A549 (cell line): Measurements from ENCODE around the gene SETDB2. TPM values are rescaled to one million over a fixed set of nuclear protein-coding genes. Genes with fewer than 3 reads are reported as not detected.

ENCODE experiments used
- ATAC-seq, 2 experiments: fragments of 200-7000 bp in 1 of 2; fragments of >200 bp in 1 of 2; cut with Nextera tagmentation in 1 of 2; cut with Tn5 transposase in 1 of 2; 3 replicates each; pipeline versions ENCODE4 v1.8.0 to v1.9.1; 2018 to 2020; ENCODE audit warnings: mild to moderate bottlenecking in 1 of 2, moderate library complexity in 1 of 2
- CTCF ChIA-PET: fragments of 300-600 bp; sonication (Branson Sonifier 250); formaldehyde crosslinking; extraction: SDS; loops from one replicate; lab custom pipeline; 2021; ENCODE audit warnings: antibody characterized with exemption, inconsistent platforms; lab: Yijun Ruan, JAX
- POLR2A ChIA-PET: fragments of 350-600 bp; formaldehyde crosslinking; extraction: SDS; loops from one replicate; lab custom pipeline; 2021; ENCODE audit warnings: antibody characterized with exemption, inconsistent platforms; lab: Yijun Ruan, JAX
- DNase-seq, 2 experiments: peaks; one replicate each; pipeline versions ENCODE4 v3.0.0 to v3.0.0-alpha.2; 2011 to 2016; ENCODE audit warnings: low read depth in 1 of 2, low spot score in 1 of 2
- FAIRE-seq: peaks from 2 replicates; lab custom pipeline; 2011; peaks lifted over from hg19 to GRCh38; lab: Jason Lieb, UNC
- H3K27ac ChIP-seq, 2 experiments: fragments of >200 bp; sonication (Bioruptor Twin); formaldehyde crosslinking; 3 replicates each; pipeline ENCODE4 v1.5.1; 2016 to 2017
- H3K4me1 ChIP-seq: fragments of >200 bp; sonication (Bioruptor Twin); formaldehyde crosslinking; 3 replicates; pipeline ENCODE4 v1.6.1; 2016
- H3K4me2 ChIP-seq: fragments of >200 bp; sonication (Bioruptor Twin); formaldehyde crosslinking; 3 replicates; pipeline ENCODE4 v1.6.1; 2016
- H3K4me3 ChIP-seq: fragments of >200 bp; sonication (Bioruptor Twin); formaldehyde crosslinking; 3 replicates; pipeline ENCODE4 v1.5.1; 2016
- H3K9me3 ChIP-seq: fragments of >200 bp; sonication (Bioruptor Twin); formaldehyde crosslinking; 3 replicates; pipeline ENCODE4 v1.6.1; 2016
- BCL3 ChIP-seq: fragments of >200 bp; sonication (Bioruptor Twin); formaldehyde crosslinking; IDR thresholded peaks from 3 replicates; pipeline ENCODE4 v1.6.1; 2016
- CBX8 ChIP-seq: fragments of 200-600 bp; sonication (generic); IDR thresholded peaks from 2 replicates; pipeline ENCODE4 v1.6.1; 2016
- CEBPB ChIP-seq, 2 experiments: fragments of >200 bp in 1 of 2; sonication (Bioruptor Twin) in 1 of 2; formaldehyde crosslinking in 1 of 2; IDR thresholded peaks; 2 replicates each; pipeline ENCODE4 v1.6.1; 2012 to 2016
- CTCF ChIP-seq: fragments of >200 bp; sonication (Bioruptor Twin); formaldehyde crosslinking; IDR thresholded peaks from 3 replicates; pipeline ENCODE4 v1.5.1; 2016
- E2F6 ChIP-seq: IDR thresholded peaks from 2 replicates; pipeline ENCODE4 v1.6.1; 2012; ENCODE audit warnings: low read depth, borderline replicate concordance
- GATA3 ChIP-seq: IDR thresholded peaks from 2 replicates; pipeline ENCODE4 v1.6.1; 2012; ENCODE audit warnings: borderline replicate concordance
- HDAC2 ChIP-seq: fragments of 200-600 bp; sonication (generic); IDR thresholded peaks from 2 replicates; pipeline ENCODE4 v1.6.1; 2016
- HES2 ChIP-seq: fragments of >200 bp; sonication (Bioruptor Twin); formaldehyde crosslinking; IDR thresholded peaks from 2 replicates; pipeline ENCODE4 v1.6.1; 2016
- HOXB13 ChIP-seq: fragments of 250-450 bp; sonication (Bioruptor Pico); IDR thresholded peaks from 2 replicates; pipeline ENCODE4 v1.5.0; 2020; ENCODE audit warnings: low read depth, mild to moderate bottlenecking, moderate library complexity
- KDM1A ChIP-seq: fragments of 200-600 bp; sonication (generic); IDR thresholded peaks from 2 replicates; pipeline ENCODE4 v1.6.1; 2016; ENCODE audit warnings: low read depth, mild to moderate bottlenecking
- NFE2L2 ChIP-seq: fragments of 150-350 bp; conservative IDR thresholded peaks from 2 replicates; pipeline ENCODE4 v1.6.1; 2014; ENCODE audit warnings: low read length
- PBX3 ChIP-seq: IDR thresholded peaks from 2 replicates; pipeline ENCODE4 v1.6.1; 2012
- POLR2A ChIP-seq: IDR thresholded peaks from 2 replicates; pipeline ENCODE4 v1.6.1; 2012; ENCODE audit warnings: mild to moderate bottlenecking, low read length
- RCOR1 ChIP-seq: fragments of 150-350 bp; IDR thresholded peaks from 2 replicates; pipeline ENCODE4 v1.6.1; 2014; ENCODE audit warnings: antibody characterized with exemption, low read length, low read depth
- RFX5 ChIP-seq: fragments of 450-650 bp; IDR thresholded peaks from 2 replicates; pipeline ENCODE4 v1.7.1; 2014; ENCODE audit warnings: antibody characterized with exemption, mild to moderate bottlenecking, moderate library complexity
- SMC3 ChIP-seq: fragments of >200 bp; sonication (Bioruptor Twin); formaldehyde crosslinking; IDR thresholded peaks from 3 replicates; pipeline ENCODE4 v1.6.1; 2018; ENCODE audit warnings: inconsistent platforms
- SREBF2 ChIP-seq: fragments of 450-650 bp; IDR thresholded peaks from 2 replicates; pipeline ENCODE4 v1.6.1; 2014; ENCODE audit warnings: mild to moderate bottlenecking, moderate library complexity
- TP53 ChIP-seq: fragments of 250-450 bp; sonication (Bioruptor Pico); IDR thresholded peaks from 2 replicates; pipeline ENCODE4 v1.5.0; 2021; ENCODE audit warnings: mild to moderate bottlenecking, moderate library complexity
- WGBS: methylation state at CpG from one replicate; pipeline ENCODE4 v1.1.6; 2017; ENCODE audit errors: missing lambda C conversion rate; 5-methylcytosine and 5-hydroxymethylcytosine counted together
- polyA plus RNA-seq, 4 experiments: library from polyadenylated mRNA; depleted of rRNA in 3 of 4; stranded (reverse); fragments of >200 nt; fragmentation: RNase III in 1 of 4; extraction: RNeasy Plus Mini Kit Qiagen cat#74134 plus additional on column Dnase treatment in 1 of 4; gene quantifications; 2 replicates in 3 of 4; 3 replicates in 1 of 4; pipeline ENCODE4 v1.2.3, GENCODE V29; 2011 to 2017
- TF ChIP-seq, protein P1 (sequence below): fragments of 450-650 bp; IDR thresholded peaks from 2 replicates; pipeline ENCODE4 v1.6.1; 2014; ENCODE audit warnings: antibody characterized with exemption
- TF ChIP-seq, protein P2 (sequence below): fragments of 250-450 bp; sonication (Bioruptor Pico); IDR thresholded peaks from 2 replicates; pipeline ENCODE4 v1.5.0; 2020; ENCODE audit warnings: low read depth, mild to moderate bottlenecking, moderate library complexity

Gene SETDB2
- polyA plus RNA-seq, 2 of the 4 experiments (the other 2 are of a cell fraction) = 1.3 to 4.6 TPM

- whole genome bisulfite sequencing = 100% methylated on average over 2 of the region's 2 CpGs
- Histone ChIP-seq H3K4me1 (no peaks in the 10 kb centered on the region), H3K27ac (no peak overlapping the region), H3K4me3 (no peak overlapping the region), H3K4me2 (no peak overlapping the region), H3K9me3 (no peaks in the 10 kb centered on the region)
- FAIRE-seq (no peak), ATAC-seq (no peak), DNase-seq (no peak)
- ChIA-PET CTCF (interaction anchor here (0.6 to 0.7 kb wide), 2 partner anchors 27 to 263 kb away, joined by 3 read pairs; no protein-coding TSS in a partner anchor), POLR2A (no interaction called here)
- TF ChIP-seq, protein P1, sequence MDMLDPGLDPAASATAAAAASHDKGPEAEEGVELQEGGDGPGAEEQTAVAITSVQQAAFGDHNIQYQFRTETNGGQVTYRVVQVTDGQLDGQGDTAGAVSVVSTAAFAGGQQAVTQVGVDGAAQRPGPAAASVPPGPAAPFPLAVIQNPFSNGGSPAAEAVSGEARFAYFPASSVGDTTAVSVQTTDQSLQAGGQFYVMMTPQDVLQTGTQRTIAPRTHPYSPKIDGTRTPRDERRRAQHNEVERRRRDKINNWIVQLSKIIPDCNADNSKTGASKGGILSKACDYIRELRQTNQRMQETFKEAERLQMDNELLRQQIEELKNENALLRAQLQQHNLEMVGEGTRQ = no peak
- TF ChIP-seq BCL3 (no peak), TP53 (CRISPR knock-in tag) (no peak), HES2 (no peak), SMC3 (no peak), RFX5 (no peak), KDM1A (no peak), POLR2A (no peak), NFE2L2 (no peak), CTCF (no peak)
These were observed 94.3 kb downstream of the SETDB2 start for GRCh38 chr13:49538404-49538803.

GRCh38 chr13:49539313-49539712, 95.2 kb downstream of the SETDB2 start:
- FAIRE-seq = no peak
- H3K4me2 ChIP-seq = no peak overlapping the region
- H3K4me1 ChIP-seq = no peaks in the 10 kb centered on the region
- ChIA-PET CTCF (interaction anchor here (0.5 to 1.5 kb wide), 2 partner anchors 68 to 195 kb away, joined by 3 to 4 read pairs; no protein-coding TSS in a partner anchor), POLR2A (interaction anchor here (0.6 kb wide), 1 partner anchor 75 kb away, joined by 3 read pairs; no protein-coding TSS in a partner anchor)
- H3K4me3 ChIP-seq = no peak overlapping the region
- no peak for TF ChIP-seq HDAC2
- no peak for TF ChIP-seq CBX8
- no peak for TF ChIP-seq CEBPB (IDR thresholded peaks at IDR 0.05)
- TF ChIP-seq E2F6 = no peak
- TF ChIP-seq, protein P2, sequence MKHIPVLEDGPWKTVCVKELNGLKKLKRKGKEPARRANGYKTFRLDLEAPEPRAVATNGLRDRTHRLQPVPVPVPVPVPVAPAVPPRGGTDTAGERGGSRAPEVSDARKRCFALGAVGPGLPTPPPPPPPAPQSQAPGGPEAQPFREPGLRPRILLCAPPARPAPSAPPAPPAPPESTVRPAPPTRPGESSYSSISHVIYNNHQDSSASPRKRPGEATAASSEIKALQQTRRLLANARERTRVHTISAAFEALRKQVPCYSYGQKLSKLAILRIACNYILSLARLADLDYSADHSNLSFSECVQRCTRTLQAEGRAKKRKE (CRISPR knock-in tag) = no peak
- TF ChIP-seq GATA3 = no peak
- no peak for TF ChIP-seq SREBF2
- TF ChIP-seq PBX3 = no peak
- TF ChIP-seq RCOR1 = no peak
- TF ChIP-seq HOXB13 (CRISPR knock-in tag) = no peak
- TF ChIP-seq RFX5 = no peak
- TF ChIP-seq TP53 (CRISPR knock-in tag) = no peak
- TF ChIP-seq POLR2A = no peak
- no peak for DNase-seq
- 96% methylated on average over 5 of the region's 5 CpGs for WGBS
- ATAC-seq = no peak
- no peaks in the 10 kb centered on the region for H3K9me3 ChIP-seq
- no peak overlapping the region for H3K27ac ChIP-seq
